Colonic mucosa (tissue), 4 donors: ENCODE data around the gene DAP. TPM values are rescaled to one million over a fixed set of nuclear protein-coding genes. Genes with fewer than 3 reads are reported as not detected.

ENCODE experiments used
- DNase-seq: peaks from one replicate; pipeline ENCODE4 v3.0.0-alpha.2; 2020
- H3K27ac ChIP-seq: fragments of 200-600 bp; one replicate; pipeline ENCODE4 v1.8.0; 2021
- H3K27me3 ChIP-seq: fragments of 200-600 bp; one replicate; pipeline ENCODE4 v1.8.0; 2021
- H3K36me3 ChIP-seq: fragments of 200-600 bp; one replicate; pipeline ENCODE4 v1.8.0; 2021
- H3K4me1 ChIP-seq: fragments of 200-600 bp; one replicate; pipeline ENCODE4 v1.8.0; 2021; ENCODE audit warnings: mild to moderate bottlenecking
- H3K4me3 ChIP-seq: fragments of 200-600 bp; one replicate; pipeline ENCODE4 v1.8.0; 2021
- H3K9ac ChIP-seq, 2 donors: one replicate each; pipeline ENCODE4 v1.7.0; 2013; ENCODE audit warnings: control low read depth in 2 of 2, low read depth in 2 of 2, low read length in 2 of 2
- H3K9me3 ChIP-seq: fragments of 200-600 bp; one replicate; pipeline ENCODE4 v1.8.0; 2021
- intact Hi-C: fragments of 100-400 bp; cut with DNase I; formaldehyde crosslinking; loops from one replicate; pipeline ENCODE4 v1.14.1; 2022
- total RNA-seq, 2 donors: library from RNA; stranded (reverse); fragmentation: NEBNext Ultra II Directional in 1 of 2; extraction: Animal tissue kit (Norgen Biotek cat#: 25700) in 1 of 2; gene quantifications; one replicate each; pipeline ENCODE4 v1.2.1, GENCODE V29; 2021
- TF ChIP-seq, protein P1 (sequence below): fragments of 200-600 bp; IDR thresholded peaks from one replicate; pipeline ENCODE4 v1.8.0; 2022; ENCODE audit warnings: antibody characterized with exemption, mild to moderate bottlenecking
- donor health status: healthy.
- donor health status: DM: no; HTN: no; CAD: no.
- donor health status: DM: no; HTN: no; CAD: no.

The DAP gene
- total RNA-seq, 2 donors from 2014 or later = 106 to 133 TPM

DNA sequence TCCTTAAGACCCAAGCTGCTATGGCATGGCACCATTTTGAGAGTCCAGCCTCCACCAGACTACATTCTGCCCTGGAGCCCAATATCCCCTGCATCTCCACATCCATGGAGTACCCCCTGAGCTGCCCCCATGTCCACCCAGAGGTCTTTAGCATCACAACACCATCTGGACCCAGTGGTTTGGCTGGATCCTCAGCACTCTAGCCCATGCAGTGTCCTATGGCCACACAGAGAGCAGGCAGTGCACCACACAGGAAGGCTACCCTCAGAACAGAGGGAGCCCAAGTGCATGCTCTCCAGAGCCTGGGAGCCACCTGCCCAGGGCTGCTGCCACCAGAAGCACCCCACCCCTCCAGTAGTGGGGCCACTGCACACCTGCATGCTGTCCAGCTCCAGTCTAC, 18.6 kb upstream of the DAP start:
- no peak overlapping the region for H3K9ac ChIP-seq
- no peaks in the 10 kb centered on the region for H3K36me3 ChIP-seq
- H3K9me3 ChIP-seq = no peaks in the 10 kb centered on the region
- DNase-seq = no peak
- no peaks in the 10 kb centered on the region for H3K27me3 ChIP-seq
- no peak overlapping the region for H3K27ac ChIP-seq
- no peak overlapping the region for H3K4me3 ChIP-seq
- no peaks in the 10 kb centered on the region for H3K4me1 ChIP-seq
- TF ChIP-seq, protein P1, sequence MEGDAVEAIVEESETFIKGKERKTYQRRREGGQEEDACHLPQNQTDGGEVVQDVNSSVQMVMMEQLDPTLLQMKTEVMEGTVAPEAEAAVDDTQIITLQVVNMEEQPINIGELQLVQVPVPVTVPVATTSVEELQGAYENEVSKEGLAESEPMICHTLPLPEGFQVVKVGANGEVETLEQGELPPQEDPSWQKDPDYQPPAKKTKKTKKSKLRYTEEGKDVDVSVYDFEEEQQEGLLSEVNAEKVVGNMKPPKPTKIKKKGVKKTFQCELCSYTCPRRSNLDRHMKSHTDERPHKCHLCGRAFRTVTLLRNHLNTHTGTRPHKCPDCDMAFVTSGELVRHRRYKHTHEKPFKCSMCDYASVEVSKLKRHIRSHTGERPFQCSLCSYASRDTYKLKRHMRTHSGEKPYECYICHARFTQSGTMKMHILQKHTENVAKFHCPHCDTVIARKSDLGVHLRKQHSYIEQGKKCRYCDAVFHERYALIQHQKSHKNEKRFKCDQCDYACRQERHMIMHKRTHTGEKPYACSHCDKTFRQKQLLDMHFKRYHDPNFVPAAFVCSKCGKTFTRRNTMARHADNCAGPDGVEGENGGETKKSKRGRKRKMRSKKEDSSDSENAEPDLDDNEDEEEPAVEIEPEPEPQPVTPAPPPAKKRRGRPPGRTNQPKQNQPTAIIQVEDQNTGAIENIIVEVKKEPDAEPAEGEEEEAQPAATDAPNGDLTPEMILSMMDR = no peak
- intact Hi-C loops = no loop called here

DNA sequence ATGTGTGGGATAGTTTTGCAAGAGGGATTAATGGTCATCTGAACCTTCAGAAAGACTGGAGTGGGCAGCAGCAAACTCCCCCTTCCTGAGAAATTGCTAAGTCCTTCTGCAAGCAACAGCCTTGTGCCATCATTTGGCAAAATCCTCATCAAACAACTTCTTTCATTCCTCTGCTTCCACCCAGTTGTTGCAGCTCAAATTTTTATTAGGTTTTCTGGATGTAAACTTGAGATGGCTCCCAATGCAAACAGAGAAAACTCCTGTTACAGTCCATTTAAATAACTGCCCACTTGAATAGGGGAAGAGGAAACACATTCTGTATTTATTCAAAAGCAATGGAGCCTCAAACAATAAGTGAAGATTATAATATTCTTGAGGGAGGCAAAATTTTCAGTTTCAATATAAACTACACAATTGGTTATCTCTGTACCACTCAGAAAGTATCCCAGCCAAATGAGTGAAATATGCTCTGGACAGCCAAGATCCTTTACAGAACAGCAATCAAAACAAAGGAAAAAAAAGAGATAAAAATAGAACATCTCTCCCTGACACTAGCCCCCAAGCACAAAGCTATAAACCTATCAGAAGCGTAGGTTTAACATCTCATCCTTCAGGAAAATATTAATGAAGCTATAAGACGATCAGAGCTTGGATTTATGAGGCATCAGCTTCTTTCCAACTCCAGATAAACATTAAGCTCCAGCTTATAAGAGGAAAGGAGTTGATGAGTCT, 17.3 kb upstream of the DAP start:
- TF ChIP-seq, protein P1 = no peak
- intact Hi-C loops = no loop called here
- H3K9me3 ChIP-seq = no peaks in the 10 kb centered on the region

DNA sequence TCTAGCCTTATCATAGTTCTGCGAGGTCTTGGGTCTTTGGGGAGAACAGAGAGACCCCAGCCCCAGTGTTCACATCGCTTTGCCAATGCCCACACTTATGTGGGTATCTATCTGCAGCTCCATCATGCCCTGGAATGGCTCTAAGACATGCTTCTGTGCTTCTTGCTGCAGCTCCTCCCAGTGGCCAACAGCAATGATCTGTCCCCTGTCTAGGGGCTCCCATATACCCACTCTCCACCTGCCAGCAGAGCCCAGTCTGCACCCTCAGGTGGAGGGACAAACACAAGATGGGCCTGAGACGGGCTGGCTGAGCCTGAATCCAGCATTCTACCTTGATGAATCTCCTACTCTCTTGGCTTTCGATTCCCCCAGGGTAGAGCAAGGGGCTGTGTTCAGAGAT, 14.6 kb upstream of the DAP start:
- intact Hi-C loops = no loop called here
- no peaks in the 10 kb centered on the region for H3K4me1 ChIP-seq
- no peak for DNase-seq
- no peak overlapping the region for H3K9ac ChIP-seq
- TF ChIP-seq, protein P1 = no peak
- no peak overlapping the region for H3K27ac ChIP-seq
- H3K36me3 ChIP-seq = no peaks in the 10 kb centered on the region
- no peaks in the 10 kb centered on the region for H3K9me3 ChIP-seq
- H3K27me3 ChIP-seq = no peaks in the 10 kb centered on the region
- no peak overlapping the region for H3K4me3 ChIP-seq

More for the DNA sequence above, 17.3 kb upstream of the DAP start:
- Histone ChIP-seq H3K4me3 (no peak overlapping the region), H3K27me3 (no peaks in the 10 kb centered on the region), H3K36me3 (no peaks in the 10 kb centered on the region), H3K9ac (no peak overlapping the region), H3K4me1 (no peaks in the 10 kb centered on the region), H3K27ac (no peak overlapping the region)
- no peak for DNase-seq

DNA sequence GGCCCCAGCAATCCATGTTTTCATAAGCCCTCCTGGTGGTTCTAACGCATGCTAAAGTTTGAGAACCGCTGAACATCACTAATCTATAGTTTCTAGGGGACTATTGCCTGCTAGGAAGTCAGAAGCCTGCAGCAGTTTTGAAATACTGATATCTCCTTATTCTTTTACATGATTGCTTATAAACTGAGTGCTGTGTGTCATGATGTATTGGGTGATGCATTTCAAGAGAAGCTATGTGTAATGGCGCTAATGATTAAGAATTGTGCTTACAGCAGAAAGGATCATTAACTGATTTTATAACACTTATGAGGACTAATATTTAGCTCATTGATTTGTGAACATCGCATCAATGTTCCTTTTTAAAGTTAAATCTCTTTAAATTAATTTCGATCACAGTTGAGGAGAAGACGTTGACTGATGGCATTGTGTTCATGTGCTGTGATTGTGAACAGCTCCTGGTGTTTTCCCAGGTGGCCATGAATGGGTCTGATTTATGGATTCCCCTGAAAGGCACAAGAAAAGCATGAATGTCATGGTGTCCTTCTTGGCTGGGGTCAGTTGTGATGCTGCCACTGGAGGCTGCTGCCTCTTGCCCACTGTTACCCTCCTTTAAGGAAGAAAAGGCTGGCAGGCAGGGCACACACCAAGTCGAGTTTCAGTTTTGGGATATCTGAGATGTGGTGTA, 12.0 kb upstream of the DAP start:
- Histone ChIP-seq H3K9me3 (no peaks in the 10 kb centered on the region), H3K27me3 (no peaks in the 10 kb centered on the region), H3K9ac (no peak overlapping the region), H3K4me1 (no peaks in the 10 kb centered on the region), H3K36me3 (no peaks in the 10 kb centered on the region), H3K27ac (no peak overlapping the region), H3K4me3 (no peak overlapping the region)
- DNase-seq = no peak
- TF ChIP-seq, protein P1 = no peak
- intact Hi-C loops = no loop called here

DNA sequence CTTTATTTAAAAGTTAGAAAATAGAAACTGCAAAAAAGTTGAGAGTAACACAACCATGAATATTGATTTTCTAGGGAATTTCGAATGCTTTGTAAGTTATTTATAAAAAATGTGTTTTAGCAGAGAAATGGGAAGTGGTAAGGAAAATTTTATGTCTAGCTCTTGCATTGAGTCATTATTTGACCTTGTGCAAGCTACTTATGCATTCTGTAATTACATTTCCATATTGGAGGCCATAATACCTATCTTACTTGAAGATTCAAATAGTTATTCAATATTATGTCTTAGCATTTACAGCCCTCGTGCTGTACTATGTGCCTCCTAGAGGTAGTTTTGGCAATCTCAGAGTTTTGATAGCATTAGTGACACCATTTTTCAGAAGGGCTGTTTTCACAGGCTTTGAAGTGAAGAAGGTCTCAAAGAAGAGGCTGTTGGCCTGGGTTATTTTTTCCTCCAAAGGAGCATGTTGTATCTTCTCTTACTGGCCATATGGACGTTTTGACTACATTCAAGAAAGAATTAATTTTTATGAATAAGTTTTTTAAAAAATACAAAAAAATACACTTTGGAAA, 7.4 kb upstream of the DAP start:
- Histone ChIP-seq H3K36me3 (no peaks in the 10 kb centered on the region), H3K9ac (no peak overlapping the region), H3K4me3 (no peak overlapping the region), H3K9me3 (no peaks in the 10 kb centered on the region), H3K27ac (no peak overlapping the region), H3K27me3 (no peaks in the 10 kb centered on the region), H3K4me1 (no peaks in the 10 kb centered on the region)
- TF ChIP-seq, protein P1 = no peak
- DNase-seq = no peak
- intact Hi-C loops = no loop called here
